HepG2 (cell line): ENCODE results near the gene KNG1. TPM values are rescaled to one million over a fixed set of nuclear protein-coding genes. Genes with fewer than 3 reads are reported as not detected.

Experiments used
- ATAC-seq: fragments of 200-7000 bp; cut with Tn5 transposase; 3 replicates; pipeline ENCODE4 v1.9.1; 2020; ENCODE audit warnings: mild to moderate bottlenecking, moderate library complexity
- BruUV-seq: library from RNA; stranded (reverse); fragments of 400-500 nt; replicated peaks from 2 replicates; lab custom pipeline; 2021; lab: Mats Ljungman, UMichigan
- CTCF ChIA-PET: fragments of 300-600 bp; formaldehyde crosslinking; extraction: SDS; loops from one replicate; lab custom pipeline; 2021; ENCODE audit warnings: low total read pairs, inconsistent platforms, low intra/inter-chr PET ratio; lab: Yijun Ruan, JAX
- POLR2A ChIA-PET: fragments of 350-600 bp; sonication (Branson Sonifier 250); formaldehyde crosslinking; loops from one replicate; lab custom pipeline; 2020; ENCODE audit warnings: antibody characterized with exemption, inconsistent platforms; lab: Yijun Ruan, JAX
- DNase-seq: peaks from one replicate; pipeline ENCODE4 v3.0.0-alpha.2; 2015; ENCODE audit warnings: low spot score
- FAIRE-seq: peaks from 3 replicates; lab custom pipeline; 2011; peaks lifted over from hg19 to GRCh38; lab: Jason Lieb, UNC
- H2AFZ ChIP-seq: one replicate; pipeline ENCODE4 v1.6.1; 2011; ENCODE audit warnings: low read length, inconsistent platforms
- H3K27ac ChIP-seq: fragments of 300-600 bp; 3 replicates; pipeline ENCODE4 v1.8.0; 2011; ENCODE audit warnings: mixed run types, mild to moderate bottlenecking, mixed read lengths, low read length, inconsistent platforms; ENCODE audit not compliant: insufficient read depth; ENCODE audit errors: extremely low read length
- H3K27me3 ChIP-seq, 2 experiments: fragments of 200-600 bp in 1 of 2; 2 replicates in 1 of 2; 3 replicates in 1 of 2; pipeline versions ENCODE4 v1.6.0 to v1.8.0; 2011; ENCODE audit warnings: low read length in 2 of 2, mild to moderate bottlenecking in 2 of 2, moderate library complexity in 2 of 2, inconsistent platforms in 1 of 2; ENCODE audit not compliant: insufficient read depth in 2 of 2, control insufficient read depth in 1 of 2
- H3K36me3 ChIP-seq, 2 experiments: fragments of 200-600 bp in 1 of 2; replicated peaks in 1 of 2; 2 replicates in 1 of 2; 3 replicates in 1 of 2; pipeline versions ENCODE4 v1.5.1 to v1.8.0; 2011; ENCODE audit warnings: low read length in 2 of 2, inconsistent platforms in 1 of 2; ENCODE audit not compliant: insufficient read depth in 2 of 2, control insufficient read depth in 1 of 2
- H3K4me1 ChIP-seq: 2 replicates; pipeline ENCODE4 v1.5.1; 2012; ENCODE audit warnings: low read length, inconsistent platforms; ENCODE audit not compliant: insufficient read depth
- H3K4me2 ChIP-seq: 2 replicates; pipeline ENCODE4 v1.6.0; 2011; ENCODE audit warnings: low read depth, low read length, inconsistent platforms
- H3K4me3 ChIP-seq, 3 experiments: fragments of 200-600 bp in 1 of 3; sonication (generic), shearing (Covaris generic) in 1 of 3; replicated peaks in 1 of 3; 2 replicates each; pipeline ENCODE4 v1.5.1; 2011 to 2016; ENCODE audit warnings: low read length in 3 of 3, inconsistent platforms in 2 of 3, low read depth in 2 of 3, mild to moderate bottlenecking in 2 of 3, control low read depth in 1 of 3, mixed read lengths in 1 of 3; ENCODE audit not compliant: insufficient read depth in 1 of 3
- H3K79me2 ChIP-seq: one replicate; pipeline ENCODE4 v1.6.1; 2011; ENCODE audit warnings: low read length, inconsistent platforms; ENCODE audit not compliant: insufficient read depth
- H3K9ac ChIP-seq: 2 replicates; pipeline ENCODE4 v1.6.0; 2011; ENCODE audit warnings: mild to moderate bottlenecking, low read depth, low read length, inconsistent platforms; ENCODE audit not compliant: insufficient read depth
- H3K9me3 ChIP-seq: 2 replicates; pipeline ENCODE4 v1.5.1; 2012; ENCODE audit warnings: mild to moderate bottlenecking, low read length
- H4K20me1 ChIP-seq: 2 replicates; pipeline ENCODE4 v1.6.0; 2011; ENCODE audit warnings: inconsistent platforms, mild to moderate bottlenecking, low read length, moderate library complexity; ENCODE audit not compliant: insufficient read depth
- AHR ChIP-seq: IDR thresholded peaks from 2 replicates; pipeline ENCODE4 v1.6.1; 2018; ENCODE audit warnings: missing genetic modification reagents, missing compliant biosample characterization
- ARHGAP35 ChIP-seq: sonication (generic); formaldehyde crosslinking; IDR thresholded peaks from 2 replicates; pipeline ENCODE4 v1.9.0; 2022; ENCODE audit warnings: mild to moderate bottlenecking, inconsistent platforms, moderate library complexity, missing genetic modification reagents, borderline replicate concordance
- GTF2F1 ChIP-seq: fragments of 150-350 bp; IDR thresholded peaks from 2 replicates; pipeline ENCODE4 v1.6.1; 2014; ENCODE audit warnings: low read length
- HOXA5 ChIP-seq: sonication (generic); formaldehyde crosslinking; IDR thresholded peaks from 2 replicates; pipeline ENCODE4 v1.4.0; 2020; ENCODE audit warnings: missing genetic modification reagents
- NPAS2 ChIP-seq: sonication (generic); formaldehyde crosslinking; IDR thresholded peaks from 2 replicates; pipeline ENCODE4 v1.8.0; 2022; ENCODE audit warnings: mild to moderate bottlenecking, missing genetic modification reagents, borderline replicate concordance
- POLR2G ChIP-seq: fragments of 200-400 bp; formaldehyde crosslinking; IDR thresholded peaks from 2 replicates; pipeline ENCODE4 v1.6.1; 2018; ENCODE audit warnings: mild to moderate bottlenecking, low read depth, low read length, moderate library complexity
- SMC3 ChIP-seq: IDR thresholded peaks from 2 replicates; pipeline ENCODE4 v1.6.1; 2011; ENCODE audit warnings: low read length, improper control_type of control experiment
- USF2 ChIP-seq, 2 experiments: sonication (generic) in 1 of 2; formaldehyde crosslinking in 1 of 2; IDR thresholded peaks; 2 replicates each; pipeline versions ENCODE4 v1.5.1 to v1.6.1; 2011 to 2020; ENCODE audit warnings: borderline replicate concordance in 1 of 2, low read depth in 1 of 2, low read length in 1 of 2, mild to moderate bottlenecking in 1 of 2, missing genetic modification reagents in 1 of 2, moderate library complexity in 1 of 2
- ZBTB3 ChIP-seq: sonication (generic); formaldehyde crosslinking; IDR thresholded peaks from 2 replicates; pipeline ENCODE4 v1.4.0; 2020; ENCODE audit warnings: low read depth, mild to moderate bottlenecking, moderate library complexity, missing genetic modification reagents, borderline replicate concordance
- ZHX1 ChIP-seq: sonication (generic); formaldehyde crosslinking; IDR thresholded peaks from 2 replicates; pipeline ENCODE4 v1.8.1; 2022; ENCODE audit warnings: low read depth, mild to moderate bottlenecking, missing genetic modification reagents
- ZNF260 ChIP-seq: sonication (generic); formaldehyde crosslinking; IDR thresholded peaks from 2 replicates; pipeline ENCODE4 v1.4.0; 2020; ENCODE audit warnings: missing genetic modification reagents, low read depth, mild to moderate bottlenecking, borderline replicate concordance
- ZNF432 ChIP-seq: sonication (generic); formaldehyde crosslinking; IDR thresholded peaks from 2 replicates; pipeline ENCODE4 v1.5.0; 2020; ENCODE audit warnings: missing genetic modification reagents, mild to moderate bottlenecking, borderline replicate concordance
- ZNF451 ChIP-seq: sonication (generic); formaldehyde crosslinking; IDR thresholded peaks from 2 replicates; pipeline ENCODE4 v1.5.0; 2020; ENCODE audit warnings: mild to moderate bottlenecking, missing genetic modification reagents
- ZNF546 ChIP-seq: sonication (generic); formaldehyde crosslinking; conservative IDR thresholded peaks from 2 replicates; pipeline ENCODE4 v1.8.1; 2023; ENCODE audit warnings: mild to moderate bottlenecking, missing genetic modification reagents
- ZNF713 ChIP-seq: sonication (generic); formaldehyde crosslinking; IDR thresholded peaks from 2 replicates; pipeline ENCODE4 v1.4.0; 2020; ENCODE audit warnings: mild to moderate bottlenecking, missing genetic modification reagents
- ZNF720 ChIP-seq: sonication (generic); formaldehyde crosslinking; IDR thresholded peaks from 2 replicates; pipeline ENCODE4 v1.4.0; 2020; ENCODE audit warnings: missing genetic modification reagents
- WGBS: methylation state at CpG from one replicate; pipeline ENCODE4 v1.1.6; 2017; ENCODE audit warnings: low lambda C conversion rate; 5-methylcytosine and 5-hydroxymethylcytosine counted together
- in situ Hi-C: cut with HindIII; loops from 2 replicates; pipeline ENCODE4 v1.10.0; 2017; ENCODE audit warnings: low pct_unique_long_range_greater_than_20kb; ENCODE audit not compliant: extremely low pct_ligation_motif_present
- intact Hi-C: fragments of 100-400 bp; cut with micrococcal nuclease; formaldehyde crosslinking; loops from one replicate; pipeline ENCODE4 v1.10.0; 2022; ENCODE audit not compliant: unreplicated experiment
- polyA plus RNA-seq, 8 experiments: library from polyadenylated mRNA; depleted of rRNA in 3 of 8; stranded (reverse) in 7 of 8; unstranded in 1 of 8; fragments of >200 nt; fragmentation: Illumina TruSeq in 4 of 8; extraction: Trizol in 4 of 8; gene quantifications; 2 replicates each; pipeline versions ENCODE4 v1.2.1 to v1.2.3, GENCODE V29; 2011 to 2016; ENCODE audit warnings: low read depth in 4 of 8, missing spikeins in 1 of 8, mixed read lengths in 1 of 8; ENCODE audit not compliant: insufficient read depth in 1 of 8
- total RNA-seq, 5 experiments: library from RNA; depleted of rRNA; stranded (reverse); fragments of >200 nt; fragmentation: Illumina TruSeq; extraction: Trizol; gene quantifications; 2 replicates each; pipeline ENCODE4 v1.2.3, GENCODE V29; 2016; ENCODE audit warnings: low read depth in 1 of 5

KNG1 gene
- total and polyA plus RNA-seq, 2 of the 13 experiments (the other 11 are each of a cell fraction or from before 2014, with no cell fraction given) = 6.5 to 7.0 TPM

GRCh38 chr3:186757214-186757613, 40.1 kb downstream of the KNG1 start (continued):
- TF ChIP-seq ZNF546 (CRISPR knock-in tag) (no peak), NPAS2 (CRISPR knock-in tag) (no peak)

- Histone ChIP-seq H3K4me1 (peaks cover 19% of the 10 kb centered on the region), H3K79me2 (no peaks in the 10 kb centered on the region), H3K9me3 (no peaks in the 10 kb centered on the region), H3K27ac (no peak overlapping the region), H3K9ac (no peak overlapping the region), H4K20me1 (no peaks in the 10 kb centered on the region), H3K36me3 (no peaks in the 10 kb centered on the region), H2AFZ (no peak overlapping the region), H3K4me2 (no peak overlapping the region), H3K4me3 (no peak overlapping the region), H3K27me3 (no peaks in the 10 kb centered on the region)
- in situ Hi-C loops = loop anchor here (10.0 kb wide), 1 partner anchor 143 kb away; the partner anchor contains the start of gene AHSG
- ATAC-seq (no peak), DNase-seq (no peak), FAIRE-seq (no peak)
- ChIA-PET POLR2A (no interaction called here), CTCF (no interaction called here)
- BruUV-seq = no TSS peak
- intact Hi-C loops = no loop called here
- 76% methylated on average over 8 of the region's 8 CpGs for WGBS
- TF ChIP-seq USF2 (IDR thresholded peaks at IDR 0.05; ENCODE audit: low read depth, low read length) (no peak), USF2 (CRISPR knock-in tag; IDR thresholded peaks at IDR 0.05; ENCODE audit: borderline replicate concordance) (no peak), POLR2G (no peak), ZHX1 (CRISPR knock-in tag) (no peak), ZNF432 (CRISPR knock-in tag) (no peak), ARHGAP35 (CRISPR knock-in tag) (no peak), ZNF713 (CRISPR knock-in tag) (no peak), ZNF720 (CRISPR knock-in tag) (no peak), AHR (CRISPR knock-in tag) (no peak), ZNF451 (CRISPR knock-in tag) (no peak), HOXA5 (CRISPR knock-in tag) (no peak), ZNF260 (no peak), SMC3 (no peak), ZBTB3 (CRISPR knock-in tag) (no peak), GTF2F1 (no peak)
Observed at GRCh38 chr3:186757686-186758220, 40.6 kb downstream of the KNG1 start.
